HS-5 (cell line): Measurements from ENCODE around the gene GRIN3B.

Experiments
- DNase-seq: peaks from one replicate; pipeline ENCODE4 v3.0.0-alpha.2; 2012; ENCODE audit warnings: low read depth

Gene GRIN3B

GRCh38 chr19:964761-965694 lies 35.2 kb upstream of the GRIN3B start:
- no peak for DNase-seq

- no peak for DNase-seq
Measured at GRCh38 chr19:966485-967088, 33.6 kb upstream of the GRIN3B start.

DNA sequence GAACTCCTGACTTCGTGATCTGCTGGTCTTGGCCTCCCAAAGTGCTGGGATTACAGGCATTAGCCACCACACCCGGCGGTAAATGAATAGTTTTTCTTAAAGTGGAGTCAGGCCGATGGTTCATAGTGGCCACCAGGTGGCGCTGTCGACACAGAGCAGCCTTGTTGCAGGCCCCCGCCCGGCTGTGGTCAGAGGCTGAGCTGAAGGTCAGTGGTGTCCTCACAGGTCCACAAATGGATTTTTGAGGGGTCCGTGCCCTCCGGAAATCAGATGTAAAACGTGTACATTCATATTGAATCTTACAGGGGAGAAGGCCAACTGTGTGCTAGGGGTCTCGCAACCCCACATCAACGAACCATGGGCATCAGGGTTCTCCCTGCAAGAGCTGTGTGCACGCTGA lies 29.5 kb upstream of the GRIN3B start:
- no peak for DNase-seq

GRCh38 chr19:971795-972194 lies 28.4 kb upstream of the GRIN3B start:
- DNase-seq: no peak

- DNase-seq: no peak
Measured at GRCh38 chr19:972281-972680, 27.9 kb upstream of the GRIN3B start.

DNA sequence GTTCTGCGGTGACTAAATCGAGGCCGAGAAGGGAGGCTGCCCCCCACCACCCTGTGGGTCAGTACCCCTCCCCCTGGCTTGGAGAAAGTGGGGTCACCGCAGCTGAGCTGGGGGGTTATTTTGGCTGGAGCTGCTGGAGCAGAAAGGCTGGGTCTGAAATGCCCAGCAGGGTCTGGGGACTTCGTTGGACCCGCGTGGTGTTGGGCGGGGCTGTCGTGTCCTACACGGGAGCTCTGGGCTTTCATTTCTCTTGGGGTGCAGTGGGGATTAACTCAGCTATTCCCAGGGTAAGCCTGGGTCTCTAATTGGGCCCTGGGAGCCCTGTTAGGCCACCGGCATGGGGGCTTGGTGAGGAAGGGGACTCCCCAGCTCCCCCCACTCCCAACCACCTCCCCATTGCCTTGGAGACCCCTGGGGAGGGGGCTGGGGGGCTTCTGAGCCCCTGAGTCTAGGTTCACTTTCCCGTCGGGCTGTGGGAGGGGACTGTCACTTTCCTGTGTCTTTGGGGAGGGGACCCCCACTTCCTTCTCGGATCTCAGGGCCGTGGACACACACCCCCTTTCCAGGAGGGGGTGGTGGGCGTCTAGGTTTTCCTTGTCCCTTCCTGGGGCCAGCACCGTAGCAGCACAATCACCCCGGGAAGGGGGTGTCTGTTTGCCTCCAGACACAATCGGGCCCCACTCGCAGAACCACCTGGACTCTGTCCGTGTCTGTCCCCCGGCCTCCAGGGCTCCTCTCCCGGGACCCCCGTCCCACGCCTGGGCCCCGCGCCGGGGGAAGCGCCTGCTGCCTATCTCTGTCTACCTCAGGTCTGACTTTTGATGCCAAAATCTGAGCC lies 26.3 kb upstream of the GRIN3B start:
- DNase-seq: no peak

- no peak for DNase-seq
Measured at GRCh38 chr19:974564-975257, 25.5 kb upstream of the GRIN3B start.

DNA sequence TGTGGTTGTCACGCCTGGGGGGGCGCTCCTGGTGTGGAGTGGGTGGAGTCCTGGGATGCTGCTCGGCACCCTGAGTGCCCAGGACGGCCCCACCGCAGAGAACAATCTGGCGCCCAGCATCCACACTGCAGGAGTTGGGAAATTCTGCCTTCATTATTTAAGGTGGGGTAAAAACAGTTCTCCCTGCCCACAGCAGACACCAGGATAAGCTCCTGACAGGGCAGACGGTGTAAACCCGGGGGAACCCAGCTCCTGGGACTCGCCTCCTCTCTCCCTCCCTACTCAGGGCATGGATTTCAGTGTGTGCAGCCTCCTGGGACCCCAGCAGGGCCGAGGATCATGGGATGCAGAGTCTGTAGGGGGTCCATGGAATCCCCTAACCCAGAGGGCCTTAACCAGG lies 23.7 kb upstream of the GRIN3B start:
- no peak for DNase-seq

DNA sequence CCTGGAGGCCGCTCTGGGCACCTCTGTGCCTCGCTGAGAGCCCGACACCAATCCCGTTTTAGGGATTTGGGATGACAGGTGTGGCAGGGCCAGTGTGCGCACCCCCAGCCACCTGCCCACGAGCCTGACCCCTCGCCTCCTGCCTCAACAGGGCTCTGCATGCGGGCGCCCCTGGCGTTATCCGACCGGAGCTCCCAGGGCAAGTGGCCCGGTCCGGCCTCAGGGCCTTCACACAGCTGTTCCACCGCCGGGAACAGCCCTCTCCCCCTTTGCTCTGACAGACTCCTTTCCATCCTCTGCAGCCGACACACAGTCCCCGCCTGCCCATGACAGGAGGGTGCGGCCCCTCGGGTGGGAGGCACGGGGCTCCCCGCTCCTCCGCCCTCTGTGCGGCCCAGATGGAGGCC lies 23.2 kb upstream of the GRIN3B start:
- no peak for DNase-seq

- DNase-seq: no peak
Measured at GRCh38 chr19:979318-979741, 20.9 kb upstream of the GRIN3B start.

GRCh38 chr19:980133-980998 lies 19.9 kb upstream of the GRIN3B start:
- no peak for DNase-seq

GRCh38 chr19:982567-983170 lies 17.6 kb upstream of the GRIN3B start:
- no peak for DNase-seq

- DNase-seq: peak; percentile 43
Measured at GRCh38 chr19:984165-984967, 15.9 kb upstream of the GRIN3B start, which contains the start of gene WDR18. Gene WDR18, plus strand, starts transcription at chr19:984345. Its CDS starts 9 bp downstream, at chr19:984354.

DNA sequence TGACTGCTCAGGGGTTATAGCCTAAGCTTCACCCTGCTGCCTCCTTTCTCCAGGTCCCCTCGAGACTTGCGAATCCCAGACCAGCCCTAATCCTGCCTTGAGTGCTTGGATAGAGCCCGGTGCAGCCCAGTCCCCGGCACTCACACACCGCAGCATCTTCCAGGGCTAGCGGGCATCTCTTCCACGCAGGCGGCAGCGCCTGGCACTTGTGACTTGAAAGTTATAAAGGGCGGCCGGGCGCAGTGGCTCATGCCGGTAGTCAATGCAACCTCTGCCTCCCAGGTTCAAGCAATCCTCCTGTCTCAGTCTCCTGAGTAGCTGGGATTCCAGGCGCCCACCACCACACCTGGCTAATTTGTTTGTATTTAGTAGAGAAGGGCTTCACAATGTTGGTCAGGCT lies 14.1 kb upstream of the GRIN3B start:
- no peak for DNase-seq

GRCh38 chr19:988081-988480 lies 12.1 kb upstream of the GRIN3B start:
- no peak for DNase-seq

DNA sequence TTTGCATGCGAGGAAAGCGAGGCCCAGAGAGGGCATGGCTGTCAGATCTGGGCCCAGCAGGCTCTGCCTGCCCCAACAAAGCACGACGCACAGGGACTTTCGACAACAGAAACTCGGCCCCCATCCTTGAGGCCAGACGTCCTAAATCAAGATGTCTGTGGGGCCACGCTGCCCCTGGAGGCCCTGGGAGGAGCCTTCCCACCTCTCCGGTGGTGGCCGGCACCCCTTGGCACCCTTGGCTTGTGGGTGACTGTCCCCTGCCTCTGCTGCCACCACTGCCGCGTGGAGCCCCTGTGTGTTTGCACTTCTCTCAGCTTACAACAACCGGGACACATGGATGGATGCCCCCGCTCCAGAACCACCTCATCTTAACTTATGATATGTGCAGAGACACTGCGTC lies 11.7 kb upstream of the GRIN3B start:
- no peak for DNase-seq

- no peak for DNase-seq
Measured at GRCh38 chr19:989381-990081, 10.7 kb upstream of the GRIN3B start.

GRCh38 chr19:990119-990571 lies 10.1 kb upstream of the GRIN3B start:
- no peak for DNase-seq

GRCh38 chr19:990746-991145 lies 9.5 kb upstream of the GRIN3B start:
- no peak for DNase-seq
